H1 (cell line): Measurements from ENCODE around the gene OR8B8. TPM values are rescaled to one million over a fixed set of nuclear protein-coding genes. Genes with fewer than 3 reads are reported as not detected.

Experiments
- CTCF ChIA-PET: fragments of 300-600 bp; sonication (Branson Sonifier 250); formaldehyde crosslinking; loops from one replicate; lab custom pipeline; 2021; ENCODE audit not compliant: partially characterized antibody; lab: Charles Lee
- POLR2A ChIA-PET: fragments of 300-600 bp; sonication (Branson Sonifier 250); formaldehyde crosslinking; loops from one replicate; lab custom pipeline; 2021; ENCODE audit warnings: inconsistent platforms; ENCODE audit not compliant: partially characterized antibody; lab: Charles Lee
- DNase-seq, 2 experiments: peaks; one replicate each; pipeline versions ENCODE4 v3.0.0 to v3.0.0-alpha.2; 2010 to 2022; ENCODE audit warnings: low spot score in 2 of 2, low read depth in 1 of 2, mixed read lengths in 1 of 2
- FAIRE-seq: peaks from 2 replicates; lab custom pipeline; 2011; peaks lifted over from hg19 to GRCh38; lab: Jason Lieb, UNC
- H2AFZ ChIP-seq: 2 replicates; pipeline ENCODE4 v1.8.1; 2012; ENCODE audit warnings: low read length, inconsistent platforms
- H2AK5ac ChIP-seq: 2 replicates; pipeline ENCODE4 v1.6.1; 2013; ENCODE audit warnings: low read depth, low read length
- H2BK120ac ChIP-seq: replicated peaks from 2 replicates; pipeline ENCODE3; 2013; ENCODE audit warnings: low read depth, low read length, inconsistent platforms
- H2BK12ac ChIP-seq: 2 replicates; pipeline ENCODE4 v1.6.1; 2013; ENCODE audit warnings: low read depth, low read length
- H2BK15ac ChIP-seq: 2 replicates; pipeline ENCODE4 v1.6.1; 2013; ENCODE audit warnings: low read length
- H2BK20ac ChIP-seq: 2 replicates; pipeline ENCODE4 v1.6.1; 2013; ENCODE audit warnings: low read length
- H2BK5ac ChIP-seq: 2 replicates; pipeline ENCODE4 v1.6.1; 2013; ENCODE audit warnings: low read depth, low read length
- H3K14ac ChIP-seq: 2 replicates; pipeline ENCODE4 v1.6.1; 2013; ENCODE audit warnings: inconsistent platforms; ENCODE audit not compliant: insufficient read length
- H3K18ac ChIP-seq: 2 replicates; pipeline ENCODE4 v1.6.1; 2013; ENCODE audit warnings: low read length; ENCODE audit errors: extremely low read depth
- H3K23ac ChIP-seq: 2 replicates; pipeline ENCODE4 v1.6.1; 2013; ENCODE audit warnings: inconsistent platforms; ENCODE audit not compliant: insufficient read length
- H3K23me2 ChIP-seq: 2 replicates; pipeline ENCODE4 v1.6.1; 2013; ENCODE audit warnings: low read depth, low read length
- H3K27ac ChIP-seq: 2 replicates; pipeline ENCODE4 v1.6.1; 2011; ENCODE audit warnings: low read depth, low read length, inconsistent platforms
- H3K27me3 ChIP-seq, 4 experiments: replicated peaks in 1 of 4; 1 replicate in 1 of 4; 2 replicates in 3 of 4; pipeline versions ENCODE4 v1.6.1 to v1.8.1; 2011 to 2013; ENCODE audit warnings: low read length in 3 of 4, mild to moderate bottlenecking in 3 of 4, inconsistent platforms in 2 of 4, mixed read lengths in 2 of 4, moderate library complexity in 1 of 4; ENCODE audit not compliant: control insufficient read depth in 3 of 4, insufficient read depth in 3 of 4; ENCODE audit errors: extremely low read depth in 1 of 4
- H3K36me3 ChIP-seq, 4 experiments: 2 replicates each; pipeline versions ENCODE4 v1.6.1 to v1.8.1; 2011 to 2013; ENCODE audit warnings: mild to moderate bottlenecking in 4 of 4, low read length in 3 of 4, moderate library complexity in 2 of 4, control low read depth in 1 of 4, inconsistent platforms in 1 of 4; ENCODE audit not compliant: insufficient read depth in 4 of 4, control insufficient read depth in 2 of 4
- H3K4ac ChIP-seq: replicated peaks from 2 replicates; pipeline ENCODE3; 2013; ENCODE audit warnings: low read length, low read depth, mixed read lengths, inconsistent platforms; ENCODE audit not compliant: insufficient read length
- H3K4me1 ChIP-seq, 4 experiments: replicated peaks in 1 of 4; 1 replicate in 1 of 4; 2 replicates in 3 of 4; pipeline versions ENCODE4 v1.6.1 to v1.8.1; 2011 to 2013; ENCODE audit warnings: low read length in 3 of 4, inconsistent platforms in 2 of 4, mixed read lengths in 1 of 4; ENCODE audit not compliant: insufficient read depth in 4 of 4, control insufficient read depth in 3 of 4
- H3K4me2 ChIP-seq, 2 experiments: 2 replicates each; pipeline versions ENCODE4 v1.6.1 to v1.8.1; 2011 to 2013; ENCODE audit warnings: low read depth in 2 of 2, low read length in 2 of 2, control low read depth in 1 of 2, inconsistent platforms in 1 of 2, mild to moderate bottlenecking in 1 of 2; ENCODE audit not compliant: insufficient read depth in 1 of 2
- H3K4me3 ChIP-seq, 4 experiments: fragments of 200-600, 300-600 bp in 1 of 4; sonication (generic), shearing (Covaris generic), sonication (Bioruptor Twin) in 1 of 4; 2 replicates each; pipeline versions ENCODE4 v1.5.1 to v1.8.1; 2011 to 2016; ENCODE audit warnings: low read length in 4 of 4, low read depth in 3 of 4, control low read depth in 2 of 4, inconsistent platforms in 2 of 4, mild to moderate bottlenecking in 2 of 4, mixed read lengths in 1 of 4, moderate library complexity in 1 of 4; ENCODE audit not compliant: insufficient read depth in 2 of 4; ENCODE audit errors: extremely low read depth in 1 of 4
- H3K56ac ChIP-seq: replicated peaks from 2 replicates; pipeline ENCODE3; 2013; ENCODE audit warnings: low read depth, mild to moderate bottlenecking, mixed read lengths, low read length, inconsistent platforms; ENCODE audit not compliant: insufficient read length
- H3K79me1 ChIP-seq: 2 replicates; pipeline ENCODE4 v1.6.1; 2013; ENCODE audit warnings: low read depth, low read length, control low read depth
- H3K79me2 ChIP-seq, 2 experiments: 2 replicates each; pipeline versions ENCODE4 v1.6.1 to v1.8.1; 2012 to 2013; ENCODE audit warnings: low read length in 2 of 2, mild to moderate bottlenecking in 2 of 2, inconsistent platforms in 1 of 2; ENCODE audit not compliant: insufficient read depth in 2 of 2, control insufficient read depth in 1 of 2
- H3K9ac ChIP-seq, 4 experiments: replicated peaks in 1 of 4; 1 replicate in 1 of 4; 2 replicates in 3 of 4; pipeline versions ENCODE4 v1.6.1 to v1.8.1; 2011 to 2013; ENCODE audit warnings: low read depth in 3 of 4, low read length in 3 of 4, control low read depth in 2 of 4, mild to moderate bottlenecking in 2 of 4, moderate library complexity in 2 of 4, inconsistent platforms in 1 of 4; ENCODE audit errors: extremely low read depth in 1 of 4
- H3K9me3 ChIP-seq, 2 experiments: 2 replicates each; pipeline versions ENCODE4 v1.6.1 to v1.8.1; 2012 to 2013; ENCODE audit warnings: mild to moderate bottlenecking in 2 of 2, moderate library complexity in 2 of 2, control low read depth in 1 of 2, inconsistent platforms in 1 of 2, low read depth in 1 of 2, low read length in 1 of 2, mixed read lengths in 1 of 2; ENCODE audit not compliant: insufficient read depth in 2 of 2
- H4K20me1 ChIP-seq, 2 experiments: replicated peaks in 1 of 2; 2 replicates each; pipeline versions ENCODE3 to v1.8.1; 2011 to 2013; ENCODE audit warnings: inconsistent platforms in 2 of 2, low read length in 2 of 2, mild to moderate bottlenecking in 1 of 2; ENCODE audit not compliant: insufficient read depth in 2 of 2, control insufficient read depth in 1 of 2
- H4K5ac ChIP-seq: 2 replicates; pipeline ENCODE4 v1.6.1; 2013; ENCODE audit warnings: low read length, low read depth, mixed read lengths, inconsistent platforms; ENCODE audit not compliant: insufficient read length
- H4K8ac ChIP-seq: 2 replicates; pipeline ENCODE4 v1.8.0; 2013; ENCODE audit warnings: mild to moderate bottlenecking, moderate library complexity, low read length, inconsistent platforms; ENCODE audit not compliant: insufficient read depth; ENCODE audit errors: extremely low read depth
- H4K91ac ChIP-seq: replicated peaks from 2 replicates; pipeline ENCODE3; 2013; ENCODE audit warnings: low read length, mixed read lengths, inconsistent platforms; ENCODE audit not compliant: insufficient read length
- BACH1 ChIP-seq: IDR thresholded peaks from 2 replicates; pipeline ENCODE4 v1.6.1; 2012; ENCODE audit warnings: low read length, improper control_type of control experiment
- CTCF ChIP-seq, 3 experiments: IDR thresholded peaks; 1 replicate in 2 of 3; 2 replicates in 1 of 3; pipeline versions ENCODE4 v1.5.1 to v1.6.1; 2011; ENCODE audit warnings: low read length in 3 of 3, mild to moderate bottlenecking in 3 of 3, inconsistent platforms in 2 of 3, low read depth in 1 of 3, moderate library complexity in 1 of 3; ENCODE audit not compliant: insufficient read depth in 1 of 3; ENCODE audit errors: control extremely low read depth in 1 of 3
- EZH2 ChIP-seq: fragments of 200-600 bp; sonication (generic); IDR thresholded peaks from 2 replicates; pipeline ENCODE4 v1.7.1; 2012; ENCODE audit warnings: low read depth, mild to moderate bottlenecking, moderate library complexity, low read length, inconsistent platforms; ENCODE audit not compliant: severe bottlenecking
- HDAC2 ChIP-seq, 2 experiments: fragments of 300-600 bp in 1 of 2; sonication (generic) in 1 of 2; IDR thresholded peaks; 2 replicates each; pipeline ENCODE4 v1.6.1; 2011 to 2012; ENCODE audit warnings: low read depth in 2 of 2, low read length in 2 of 2, mild to moderate bottlenecking in 2 of 2, moderate library complexity in 2 of 2, borderline replicate concordance in 1 of 2, inconsistent platforms in 1 of 2
- JUND ChIP-seq: IDR thresholded peaks from 2 replicates; pipeline ENCODE4 v1.6.1; 2011; ENCODE audit warnings: mild to moderate bottlenecking, improper control_type of control experiment, low read length
- MAX ChIP-seq: IDR thresholded peaks from 2 replicates; pipeline ENCODE4 v1.6.1; 2012; ENCODE audit warnings: inconsistent platforms
- NRF1 ChIP-seq: IDR thresholded peaks from 2 replicates; pipeline ENCODE4 v1.6.1; 2011; ENCODE audit warnings: mild to moderate bottlenecking, low read depth, low read length, improper control_type of control experiment
- RFX5 ChIP-seq: IDR thresholded peaks from 2 replicates; pipeline ENCODE4 v1.6.1; 2011; ENCODE audit warnings: low read depth, low read length, improper control_type of control experiment, borderline replicate concordance
- WGBS, 2 experiments: shearing (Covaris generic) in 1 of 2; methylation state at CpG; one replicate each; pipeline versions ENCODE4 v1.1.6 to v1.1.7; 2013 to 2015; ENCODE audit warnings: low lambda C conversion rate in 2 of 2, mixed read lengths in 2 of 2, inconsistent platforms in 1 of 2, low coverage in 1 of 2, missing lambda C conversion rate in 1 of 2; ENCODE audit not compliant: insufficient replicate concordance in 2 of 2, insufficient coverage in 1 of 2, insufficient read length in 1 of 2; ENCODE audit errors: extremely low coverage in 1 of 2, missing lambda C conversion rate in 1 of 2; 5-methylcytosine and 5-hydroxymethylcytosine counted together
- polyA plus RNA-seq, 7 experiments: library from polyadenylated mRNA; depleted of rRNA in 3 of 7; stranded (reverse) in 5 of 7; unstranded in 2 of 7; fragments of >200 nt in 5 of 7; fragments of 200-250 nt in 2 of 7; gene quantifications; 1 replicate in 5 of 7; 2 replicates in 1 of 7; 4 replicates in 1 of 7; pipeline versions ENCODE4 v1.2.1 to v1.2.3, GENCODE V29; 2011 to 2013; ENCODE audit warnings: missing spikeins in 2 of 7, mixed read lengths in 2 of 7
- total RNA-seq: library from RNA; stranded (reverse); fragmentation: NEBNext Ultra II Directional; extraction: Animal tissue kit (Norgen Biotek cat#: 25700); gene quantifications from 2 replicates; pipeline ENCODE4 v1.2.1, GENCODE V29; 2021

Gene OR8B8
- total and polyA plus RNA-seq, 2 of the 8 experiments (the other 6 are each of a cell fraction or from before 2014, with no cell fraction given), result not detected

- CTCF ChIA-PET, result interaction anchor here (1.3 kb wide), 1 partner anchor 126 kb away, joined by 4 read pairs; no protein-coding TSS in a partner anchor
- no peak for DNase-seq
These were observed 35.6 kb downstream of the OR8B8 start for GRCh38 chr11:124409906-124410305.

More at GRCh38 chr11:124409906-124410305, 35.6 kb downstream of the OR8B8 start:
- no peak overlapping the region for H3K4me3 ChIP-seq
- no peak overlapping the region for H3K4ac ChIP-seq
- TF ChIP-seq BACH1, result no peak
- no peak for TF ChIP-seq RFX5
- TF ChIP-seq MAX, result no peak
- no peak for TF ChIP-seq EZH2
- no peak for TF ChIP-seq HDAC2 (IDR thresholded peaks at IDR 0.05; ENCODE audit: borderline replicate concordance in 1 of 2, low read depth in 2 of 2, low read length in 2 of 2)
- no peak for TF ChIP-seq NRF1
- TF ChIP-seq JUND, result no peak
- no peak for TF ChIP-seq CTCF (IDR thresholded peaks at IDR 0.05; ENCODE audit: control extremely low read depth in 1 of 3, insufficient read depth in 1 of 3, low read depth in 1 of 3, low read length in 3 of 3)
- no peak overlapping the region for H2BK15ac ChIP-seq
- no peak overlapping the region for H2BK120ac ChIP-seq
- no peaks in the 10 kb centered on the region for H3K79me2 ChIP-seq
- FAIRE-seq, result no peak
- no peak overlapping the region for H3K4me2 ChIP-seq
- 95% methylated on average over 7 of the region's 7 CpGs; no CpG with 5 or more reads in 1 of the 2 experiments for WGBS, 2 experiments
- H3K18ac ChIP-seq, result no peak overlapping the region
- no peaks in the 10 kb centered on the region for H3K36me3 ChIP-seq
- no peaks in the 10 kb centered on the region for H3K79me1 ChIP-seq
- H4K8ac ChIP-seq, result no peak overlapping the region
- no peak overlapping the region for H3K14ac ChIP-seq
- no peaks in the 10 kb centered on the region for H4K20me1 ChIP-seq
- H2BK20ac ChIP-seq, result no peak overlapping the region
- H3K23me2 ChIP-seq, result no peaks in the 10 kb centered on the region
- H4K5ac ChIP-seq, result no peak overlapping the region
- H3K56ac ChIP-seq, result no peak overlapping the region
- H3K9ac ChIP-seq, result no peak overlapping the region
- no peak overlapping the region for H2BK12ac ChIP-seq
- H3K27ac ChIP-seq, result no peak overlapping the region
- POLR2A ChIA-PET, result interaction anchor here (0.6 kb wide), 1 partner anchor 223 kb away, joined by 3 read pairs; no protein-coding TSS in a partner anchor
- no peaks in the 10 kb centered on the region for H3K4me1 ChIP-seq
- no peaks in the 10 kb centered on the region for H3K9me3 ChIP-seq
- no peak overlapping the region for H2AK5ac ChIP-seq
- H2AFZ ChIP-seq, result no peak overlapping the region
- H4K91ac ChIP-seq, result no peak overlapping the region
- no peaks in the 10 kb centered on the region for H3K27me3 ChIP-seq
- no peak overlapping the region for H2BK5ac ChIP-seq
- no peak overlapping the region for H3K23ac ChIP-seq
